ENCODE results near the gene KRTAP5-1. TPM values are rescaled to one million over a fixed set of nuclear protein-coding genes. Genes with fewer than 3 reads are reported as not detected.
"Not testable (repeated sequence)": the region's sequence is repeated elsewhere in the genome, so short reads cannot be mapped to it uniquely, and the experiment has no call there.

KRTAP5-1 gene
- total RNA-seq, 2 donors from 2014 or later: not detected

DNA sequence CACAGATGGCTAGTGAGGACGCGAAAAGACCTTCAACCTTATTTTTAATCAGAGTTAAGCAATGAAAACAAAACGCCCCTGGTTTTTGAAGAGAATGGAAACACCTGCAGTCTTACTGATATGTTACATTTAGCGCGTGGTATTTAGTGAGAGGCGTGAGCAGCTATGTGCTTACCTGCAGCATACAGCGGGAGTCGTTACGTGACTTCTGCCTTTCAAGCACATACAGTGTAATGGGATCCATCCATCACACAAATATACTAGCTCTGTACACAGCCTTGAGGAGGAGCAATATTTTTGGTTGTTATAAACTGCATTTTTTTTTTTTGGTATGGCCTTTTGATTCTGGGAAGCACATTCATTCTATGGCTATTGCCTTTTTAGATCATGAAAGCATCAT lies 7.5 kb upstream of the KRTAP5-1 start:
- DNase-seq (ENCODE audit: low spot score): no peak
- no peak overlapping the region for H3K27ac ChIP-seq

DNA sequence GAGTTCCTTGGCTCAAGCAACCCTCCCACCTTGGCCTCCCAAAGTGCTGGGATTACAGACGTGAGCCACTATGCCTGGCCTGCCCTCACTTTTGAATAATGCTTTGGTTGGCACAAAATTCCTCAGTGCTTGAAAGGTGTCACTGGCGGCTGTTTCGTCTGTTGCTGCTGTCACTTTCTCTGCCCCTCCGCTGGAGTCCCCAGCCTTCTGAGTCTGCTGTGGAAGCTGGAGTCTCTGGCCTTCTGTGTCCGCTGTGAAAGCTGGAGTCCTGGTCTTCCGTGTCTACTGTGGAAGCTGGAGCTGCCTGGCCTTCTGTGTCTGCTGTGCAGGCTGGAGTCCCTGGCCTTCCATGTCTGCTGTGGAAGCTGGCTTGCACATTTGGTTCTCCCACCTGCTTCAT lies 4.9 kb upstream of the KRTAP5-1 start:
- Histone ChIP-seq H3K36me3 (no peaks in the 10 kb centered on the region), H3K4me1 (replicated peaks) (no peaks in the 10 kb centered on the region), H3K9me3 (no peaks in the 10 kb centered on the region), H3K27me3 (replicated peaks; ENCODE audit: insufficient read depth) (peaks cover 2% of the 10 kb centered on the region), H3K4me3 (no peak overlapping the region), H3K27ac (no peak overlapping the region)
- no peak for DNase-seq (ENCODE audit: low spot score)
- TF ChIP-seq CTCF (IDR thresholded peaks at IDR 0.05): no peak
- no peak for TF ChIP-seq POLR2AphosphoS5 (IDR thresholded peaks at IDR 0.05)
- TF ChIP-seq POLR2A (IDR thresholded peaks at IDR 0.05): no peak
- WGBS: 92% methylated on average over 6 of the region's 6 CpGs
- intact Hi-C loops (cut with DNase I): no loop called here

More for the DNA sequence above, 7.5 kb upstream of the KRTAP5-1 start:
- H3K27me3 ChIP-seq (replicated peaks; ENCODE audit: insufficient read depth): no peaks in the 10 kb centered on the region
- intact Hi-C loops (cut with DNase I): no loop called here
- TF ChIP-seq CTCF (IDR thresholded peaks at IDR 0.05): no peak
- TF ChIP-seq POLR2A (IDR thresholded peaks at IDR 0.05): no peak
- TF ChIP-seq POLR2AphosphoS5 (IDR thresholded peaks at IDR 0.05): no peak
- no peak overlapping the region for H3K4me3 ChIP-seq
- H3K9me3 ChIP-seq: no peaks in the 10 kb centered on the region
- no peaks in the 10 kb centered on the region for H3K4me1 ChIP-seq (replicated peaks)
- no peaks in the 10 kb centered on the region for H3K36me3 ChIP-seq
- WGBS: 68% methylated on average over 9 of the region's 9 CpGs

- H3K4me1 ChIP-seq (replicated peaks); H3K9me3 ChIP-seq; H3K4me3 ChIP-seq; intact Hi-C loops (cut with DNase I); H3K27me3 ChIP-seq (replicated peaks; ENCODE audit: insufficient read depth); DNase-seq (ENCODE audit: low spot score); H3K27ac ChIP-seq; H3K36me3 ChIP-seq: not testable (repeated sequence)
- 40% methylated on average over 8 of the region's 10 CpGs for WGBS
These were observed 4.3 kb upstream of the KRTAP5-1 start for GRCh38 chr11:1589191-1589963.

GRCh38 chr11:1586699-1587098 lies 1.6 kb upstream of the KRTAP5-1 start:
- intact Hi-C loops (cut with DNase I): no loop called here
- peaks cover 2% of the 10 kb centered on the region for H3K27me3 ChIP-seq (replicated peaks; ENCODE audit: insufficient read depth)
- no peaks in the 10 kb centered on the region for H3K9me3 ChIP-seq
- no peak overlapping the region for H3K27ac ChIP-seq
- no peak for DNase-seq (ENCODE audit: low spot score)
- H3K4me3 ChIP-seq: no peak overlapping the region
- H3K4me1 ChIP-seq (replicated peaks): no peaks in the 10 kb centered on the region
- 60% methylated on average over 2 of the region's 2 CpGs for WGBS
- TF ChIP-seq CTCF (IDR thresholded peaks at IDR 0.05): no peak
- TF ChIP-seq POLR2AphosphoS5 (IDR thresholded peaks at IDR 0.05): no peak
- no peak for TF ChIP-seq POLR2A (IDR thresholded peaks at IDR 0.05)
- H3K36me3 ChIP-seq: no peaks in the 10 kb centered on the region

DNA sequence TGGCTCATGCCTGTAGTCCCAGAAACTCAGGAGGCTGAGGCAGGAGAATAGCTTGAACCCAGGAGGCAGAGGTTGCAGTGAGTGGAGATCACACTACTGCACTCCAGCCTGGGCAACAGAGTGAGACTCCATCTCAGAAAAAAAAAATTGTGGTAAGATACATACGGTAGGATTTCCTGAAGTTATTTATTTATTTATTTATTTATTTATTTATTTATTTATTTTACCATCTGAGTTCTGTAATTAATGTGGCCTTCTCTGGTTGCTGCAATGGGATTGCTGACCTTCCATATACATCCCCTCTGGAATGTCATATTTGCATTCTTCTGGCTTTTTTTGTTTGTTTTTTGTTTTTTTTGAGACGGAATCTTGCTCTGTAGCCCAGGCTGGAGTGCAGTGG lies 2.2 kb downstream of the KRTAP5-1 start:
- not testable (repeated sequence) for H3K36me3 ChIP-seq; H3K27ac ChIP-seq; H3K4me3 ChIP-seq; H3K27me3 ChIP-seq (replicated peaks; ENCODE audit: insufficient read depth); DNase-seq (ENCODE audit: low spot score); H3K9me3 ChIP-seq; H3K4me1 ChIP-seq (replicated peaks)
- intact Hi-C loops (cut with DNase I): loop anchor here (5.0 kb wide), 1 partner anchor 386 kb away; no protein-coding TSS in a partner anchor
- whole genome bisulfite sequencing: 84% methylated on average over 2 of the region's 2 CpGs

DNA sequence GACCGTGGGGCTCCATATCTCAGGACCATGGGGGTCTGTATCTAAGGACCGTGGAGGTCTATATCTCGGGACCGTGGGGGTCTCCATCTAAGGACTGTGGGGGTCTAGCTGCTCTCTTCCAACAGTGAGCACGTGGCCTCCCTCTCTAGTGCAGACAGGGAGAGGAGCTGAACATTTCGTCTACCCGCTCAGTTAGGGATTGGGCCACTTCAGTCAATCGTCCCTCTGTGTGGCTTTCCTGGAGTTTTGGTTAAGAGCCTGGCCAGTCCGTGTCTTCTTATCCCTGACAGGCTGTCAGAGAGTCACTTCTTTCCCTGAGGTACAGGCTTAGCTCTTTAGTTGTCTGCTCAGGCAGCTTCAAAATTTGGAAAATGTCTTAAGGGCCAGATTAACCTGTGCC lies 3.1 kb downstream of the KRTAP5-1 start:
- H3K36me3 ChIP-seq: no peaks in the 10 kb centered on the region
- no peak for DNase-seq (ENCODE audit: low spot score)
- H3K27ac ChIP-seq: no peak overlapping the region
- no peaks in the 10 kb centered on the region for H3K9me3 ChIP-seq
- TF ChIP-seq POLR2A (IDR thresholded peaks at IDR 0.05) (no peak), POLR2AphosphoS5 (IDR thresholded peaks at IDR 0.05) (no peak), CTCF (IDR thresholded peaks at IDR 0.05) (no peak)
- no peak overlapping the region for H3K4me3 ChIP-seq
- no peaks in the 10 kb centered on the region for H3K4me1 ChIP-seq (replicated peaks)
- WGBS: 84% methylated on average over 9 of the region's 9 CpGs
- intact Hi-C loops (cut with DNase I): loop anchor here (5.0 kb wide), 1 partner anchor 385 kb away; no protein-coding TSS in a partner anchor
- peaks cover 2% of the 10 kb centered on the region for H3K27me3 ChIP-seq (replicated peaks; ENCODE audit: insufficient read depth)

Data from prostate gland (tissue), 2 donors.